ENCODE data around the gene FIGNL2. TPM values are rescaled to one million over a fixed set of nuclear protein-coding genes. Genes with fewer than 3 reads are reported as not detected.

Gene FIGNL2
- total and polyA plus RNA-seq, 2 of the 13 experiments (the other 11 are each of a cell fraction or from before 2014, with no cell fraction given): 0.82 to 1.00 TPM

- in situ Hi-C loops (cut with HindIII; ENCODE audit: extremely low pct_ligation_motif_present, low pct_unique_long_range_greater_than_20kb): no loop called here
- Histone ChIP-seq H3K27ac (ENCODE audit: extremely low read length, insufficient read depth, low read length) (no peak overlapping the region), H4K20me1 (ENCODE audit: insufficient read depth, low read length) (no peaks in the 10 kb centered on the region), H3K4me3 (replicated peaks in 1 of 3; ENCODE audit: insufficient read depth in 1 of 3, low read depth in 2 of 3, low read length in 3 of 3) (no peak overlapping the region), H3K9ac (ENCODE audit: insufficient read depth, low read depth, low read length) (no peak overlapping the region), H3K4me2 (ENCODE audit: low read depth, low read length) (no peak overlapping the region), H3K36me3 (replicated peaks in 1 of 2; ENCODE audit: control insufficient read depth in 1 of 2, insufficient read depth in 2 of 2, low read length in 2 of 2) (no peaks in the 10 kb centered on the region), H3K27me3 (ENCODE audit: control insufficient read depth in 1 of 2, insufficient read depth in 2 of 2, low read length in 2 of 2) (peaks cover 7 to 13% of the 10 kb centered on the region in 2 experiments; a peak in 3 of 5 replicates), H2AFZ (ENCODE audit: low read length) (no peak overlapping the region), H3K4me1 (ENCODE audit: insufficient read depth, low read length) (peaks cover 46% of the 10 kb centered on the region), H3K79me2 (ENCODE audit: insufficient read depth, low read length) (no peaks in the 10 kb centered on the region), H3K9me3 (ENCODE audit: low read length) (no peaks in the 10 kb centered on the region)
- ATAC-seq (no peak), DNase-seq (ENCODE audit: low spot score) (no peak), FAIRE-seq (no peak)
- 48% methylated on average over 5 of the region's 15 CpGs for WGBS (ENCODE audit: low lambda C conversion rate)
- intact Hi-C loops (cut with micrococcal nuclease; ENCODE audit: unreplicated experiment): no loop called here
- TF ChIP-seq DNMT3B (CRISPR knock-in tag; conservative IDR thresholded peaks at IDR 0.05): no peak
- no peak for TF ChIP-seq NCOA1 (CRISPR knock-in tag; IDR thresholded peaks at IDR 0.05)
- no peak for TF ChIP-seq ZNF160 (CRISPR knock-in tag; IDR thresholded peaks at IDR 0.05)
- no peak for TF ChIP-seq NR3C1 (CRISPR knock-in tag; IDR thresholded peaks at IDR 0.05)
- TF ChIP-seq GTF3A (CRISPR knock-in tag; conservative IDR thresholded peaks at IDR 0.05): no peak
- TF ChIP-seq ZNF709 (CRISPR knock-in tag; IDR thresholded peaks at IDR 0.05): no peak
- TF ChIP-seq ZMYM2 (CRISPR knock-in tag; IDR thresholded peaks at IDR 0.05): no peak
- TF ChIP-seq BRCA1 (CRISPR knock-in tag; IDR thresholded peaks at IDR 0.05): no peak
- TF ChIP-seq ETV6 (CRISPR knock-in tag; conservative IDR thresholded peaks at IDR 0.05): no peak
- TF ChIP-seq ZNF451 (CRISPR knock-in tag; IDR thresholded peaks at IDR 0.05): no peak
- no peak for TF ChIP-seq TFDP1 (CRISPR knock-in tag; IDR thresholded peaks at IDR 0.05; ENCODE audit: borderline replicate concordance)
- no TSS peak for BruUV-seq (replicated peaks)
- ChIA-PET POLR2A (no interaction called here), CTCF (ENCODE audit: low intra/inter-chr PET ratio, low total read pairs) (no interaction called here)
These were observed 40.0 kb upstream of the FIGNL2 start for GRCh38 chr12:51888316-51889215.

All from HepG2 (cell line).